GM18526 (cell line): ENCODE results near the gene HIPK1.

Source experiments
- POLR2A ChIP-seq: IDR thresholded peaks from 3 replicates; pipeline ENCODE4 v1.6.1; 2011; ENCODE audit not compliant: insufficient read length; ENCODE audit errors: extremely low read depth

Gene HIPK1

DNA sequence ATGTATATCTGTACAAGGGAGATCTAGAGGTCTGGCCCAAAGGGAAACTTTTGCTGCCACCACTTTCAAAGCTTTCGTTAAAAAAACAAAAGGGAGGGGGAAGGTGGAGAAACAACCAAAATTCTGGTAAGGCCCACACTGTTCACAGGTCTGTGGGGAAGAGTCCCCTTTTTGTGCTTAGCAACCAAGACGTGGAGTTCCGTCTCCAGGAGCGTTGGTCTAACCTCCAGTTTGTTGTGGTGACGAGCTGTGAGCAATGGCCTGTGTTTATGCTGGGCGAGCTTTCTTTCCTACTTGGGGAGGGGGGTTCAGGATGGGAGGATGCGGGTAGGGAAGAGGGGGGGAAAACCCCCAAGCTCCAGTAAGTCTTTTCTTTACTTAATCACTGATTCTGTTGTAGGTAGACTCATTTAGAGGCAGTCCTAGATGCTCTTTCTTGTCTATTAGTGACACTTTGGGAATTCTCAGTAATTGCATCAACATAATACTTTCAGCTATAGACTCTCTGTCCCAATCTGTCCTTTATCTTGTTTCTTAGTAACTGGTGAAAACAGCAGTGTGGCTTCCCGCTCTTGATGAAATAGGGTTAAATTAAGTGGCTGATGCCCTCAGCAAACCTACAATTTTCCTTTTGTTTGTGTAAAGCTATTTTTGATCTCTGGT, 1.5 kb downstream of the HIPK1 start:
- no peak for TF ChIP-seq POLR2A

DNA sequence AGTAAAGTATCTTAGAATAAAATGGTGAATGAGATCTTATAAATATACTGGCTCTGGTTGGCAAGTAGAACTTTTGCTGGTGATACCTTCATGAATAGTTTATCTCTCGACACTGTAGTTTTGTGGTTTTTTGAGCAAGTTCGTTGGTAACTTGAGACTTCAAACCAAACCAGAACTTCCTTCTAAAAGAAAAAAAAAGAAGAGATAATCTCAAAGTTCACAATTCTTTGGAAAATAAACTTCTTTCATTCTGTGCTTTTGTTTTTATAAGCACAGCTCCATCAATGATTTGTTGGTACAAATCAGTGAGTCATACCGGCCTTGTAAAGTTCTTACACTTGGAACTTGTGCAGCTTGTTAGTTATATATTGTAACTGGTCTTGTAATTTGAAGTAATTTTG, 2.3 kb downstream of the HIPK1 start:
- no peak for TF ChIP-seq POLR2A

- no peak for TF ChIP-seq POLR2A
These were observed 4.9 kb downstream of the HIPK1 start for GRCh38 chr1:113934006-113934405.

- TF ChIP-seq POLR2A = no peak
These were observed 5.5 kb downstream of the HIPK1 start for GRCh38 chr1:113934511-113935055.

GRCh38 chr1:113935176-113935575, 6.1 kb downstream of the HIPK1 start:
- no peak for TF ChIP-seq POLR2A

- TF ChIP-seq POLR2A = no peak
These were observed 6.8 kb downstream of the HIPK1 start for GRCh38 chr1:113935970-113936369.

GRCh38 chr1:113937146-113937545, 8.0 kb downstream of the HIPK1 start:
- TF ChIP-seq POLR2A = no peak

DNA sequence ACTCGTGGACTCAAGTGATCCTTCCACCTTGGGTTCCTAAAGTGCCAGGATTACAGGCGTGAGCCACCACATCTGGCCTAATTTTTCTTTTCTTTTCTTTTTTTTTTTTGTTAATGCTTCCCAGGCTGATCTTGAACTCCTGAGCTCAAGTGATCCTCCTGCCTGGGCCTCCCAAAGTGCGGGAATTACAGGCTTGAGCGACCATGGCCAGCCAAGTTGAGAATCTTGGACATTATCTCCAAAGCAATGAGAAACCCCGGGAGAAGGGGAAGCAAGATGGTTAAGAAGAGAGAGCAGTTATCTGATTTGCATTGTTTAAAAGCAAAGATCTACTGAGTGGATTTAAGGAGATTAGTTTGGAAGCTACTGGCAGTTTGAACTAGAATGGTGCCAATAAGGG, 9.1 kb downstream of the HIPK1 start:
- no peak for TF ChIP-seq POLR2A

DNA sequence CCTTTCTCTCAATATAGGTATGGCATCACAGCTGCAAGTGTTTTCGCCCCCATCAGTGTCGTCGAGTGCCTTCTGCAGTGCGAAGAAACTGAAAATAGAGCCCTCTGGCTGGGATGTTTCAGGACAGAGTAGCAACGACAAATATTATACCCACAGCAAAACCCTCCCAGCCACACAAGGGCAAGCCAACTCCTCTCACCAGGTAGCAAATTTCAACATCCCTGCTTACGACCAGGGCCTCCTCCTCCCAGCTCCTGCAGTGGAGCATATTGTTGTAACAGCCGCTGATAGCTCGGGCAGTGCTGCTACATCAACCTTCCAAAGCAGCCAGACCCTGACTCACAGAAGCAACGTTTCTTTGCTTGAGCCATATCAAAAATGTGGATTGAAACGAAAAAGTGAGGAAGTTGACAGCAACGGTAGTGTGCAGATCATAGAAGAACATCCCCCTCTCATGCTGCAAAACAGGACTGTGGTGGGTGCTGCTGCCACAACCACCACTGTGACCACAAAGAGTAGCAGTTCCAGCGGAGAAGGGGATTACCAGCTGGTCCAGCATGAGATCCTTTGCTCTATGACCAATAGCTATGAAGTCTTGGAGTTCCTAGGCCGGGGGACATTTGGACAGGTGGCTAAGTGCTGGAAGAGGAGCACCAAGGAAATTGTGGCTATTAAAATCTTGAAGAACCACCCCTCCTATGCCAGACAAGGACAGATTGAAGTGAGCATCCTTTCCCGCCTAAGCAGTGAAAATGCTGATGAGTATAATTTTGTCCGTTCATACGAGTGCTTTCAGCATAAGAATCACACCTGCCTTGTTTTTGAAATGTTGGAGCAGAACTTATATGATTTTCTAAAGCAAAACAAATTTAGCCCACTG, 11.5 kb downstream of the HIPK1 start:
- TF ChIP-seq POLR2A = no peak

DNA sequence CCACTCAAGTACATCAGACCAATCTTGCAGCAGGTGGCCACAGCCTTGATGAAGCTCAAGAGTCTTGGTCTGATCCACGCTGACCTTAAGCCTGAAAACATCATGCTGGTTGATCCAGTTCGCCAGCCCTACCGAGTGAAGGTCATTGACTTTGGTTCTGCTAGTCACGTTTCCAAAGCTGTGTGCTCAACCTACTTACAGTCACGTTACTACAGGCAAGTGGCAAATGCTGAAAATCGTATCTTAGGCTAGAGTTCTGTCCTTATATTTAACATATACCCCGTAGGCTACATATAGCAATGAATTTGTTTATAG, 12.1 kb downstream of the HIPK1 start:
- TF ChIP-seq POLR2A = no peak

- TF ChIP-seq POLR2A = no peak
These were observed 13.4 kb downstream of the HIPK1 start for GRCh38 chr1:113942527-113942926.

DNA sequence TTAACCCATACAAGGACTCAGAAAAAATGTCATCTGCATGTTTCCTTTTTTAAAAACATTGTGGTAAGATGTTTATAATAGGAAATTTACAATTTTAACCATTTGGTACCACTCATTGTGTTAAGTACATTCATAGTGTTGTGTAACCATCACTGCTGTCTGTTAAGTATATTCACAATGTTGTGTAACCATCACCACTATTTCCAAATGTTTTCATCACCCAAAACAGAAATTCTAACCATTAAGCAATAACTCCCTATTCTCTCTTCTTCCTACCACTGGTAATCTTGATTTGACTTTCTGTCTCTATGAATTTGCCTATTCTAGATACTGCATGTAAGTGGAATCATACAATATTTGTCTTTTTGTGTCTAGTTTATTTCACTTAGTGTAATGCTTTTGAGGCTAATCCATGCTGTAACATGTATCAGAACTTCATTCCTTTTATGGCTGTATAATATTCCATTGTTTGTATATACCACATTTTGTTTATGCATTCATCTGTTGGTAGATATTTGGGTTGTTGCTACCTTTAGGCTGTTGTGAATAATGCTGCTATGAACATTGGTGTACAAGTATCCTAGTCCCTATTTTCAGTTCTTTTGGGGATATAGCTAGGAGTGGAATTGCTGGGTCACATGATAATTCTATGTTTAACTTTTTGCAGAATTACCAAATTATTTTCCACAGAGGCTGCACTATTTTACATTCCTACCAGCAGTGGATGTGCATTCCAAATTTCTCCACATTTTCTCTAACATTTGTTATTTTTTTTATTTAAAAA, 14.1 kb downstream of the HIPK1 start:
- no peak for TF ChIP-seq POLR2A

- TF ChIP-seq POLR2A = no peak
These were observed 16.2 kb downstream of the HIPK1 start for GRCh38 chr1:113945329-113945728.

DNA sequence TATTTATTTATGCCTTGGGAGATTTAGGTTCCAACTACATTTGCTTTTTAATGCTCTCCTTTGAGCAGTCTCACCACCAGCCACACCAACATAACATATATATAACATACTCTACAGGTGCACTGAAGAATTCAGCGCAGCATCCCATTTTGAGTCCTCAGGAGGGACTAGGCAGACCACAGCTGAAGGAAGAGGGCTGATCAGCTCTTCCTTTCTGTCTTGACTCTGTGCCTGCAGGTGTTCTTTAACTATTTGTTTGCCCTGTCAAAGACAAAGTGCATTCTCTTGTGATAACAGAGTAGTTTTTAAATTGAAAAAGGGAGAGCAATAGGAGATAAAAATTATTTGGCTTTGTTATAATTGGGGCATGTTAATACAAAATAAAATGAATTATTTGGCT, 17.0 kb downstream of the HIPK1 start:
- no peak for TF ChIP-seq POLR2A

GRCh38 chr1:113946678-113947387, 17.7 kb downstream of the HIPK1 start:
- TF ChIP-seq POLR2A = no peak

DNA sequence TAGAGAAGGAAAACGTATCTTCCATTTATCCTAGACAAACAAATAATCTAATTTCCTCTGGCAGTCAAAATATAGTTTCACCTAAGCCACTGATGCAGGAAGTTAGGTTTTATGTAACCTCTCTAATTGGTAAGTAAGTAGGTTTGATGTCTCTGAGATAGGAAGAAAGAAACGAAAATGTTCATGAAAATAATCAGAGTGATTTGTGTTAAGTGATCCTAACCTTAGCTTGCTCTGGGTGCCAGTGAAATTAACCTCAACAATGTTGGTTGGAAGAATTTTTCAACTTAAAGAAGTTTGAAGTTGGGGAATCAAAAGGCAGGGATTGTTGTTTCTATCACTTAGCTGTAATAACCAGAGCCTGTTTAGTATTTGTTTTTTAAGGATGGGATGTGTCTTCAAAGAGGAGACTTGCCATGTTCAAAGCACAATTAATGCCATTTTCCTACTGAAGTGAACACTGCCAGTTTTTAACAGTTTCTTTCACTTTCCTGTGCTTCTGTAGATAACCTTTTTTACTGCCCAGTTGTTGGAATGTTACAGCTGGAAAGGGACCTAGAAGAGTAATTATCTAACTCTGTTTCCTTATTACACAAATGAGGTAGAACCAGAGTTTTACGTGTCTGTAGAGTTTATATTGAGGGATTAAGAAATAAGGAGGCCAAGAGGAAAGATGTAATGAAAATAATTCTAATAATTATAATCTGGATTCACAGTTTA, 18.4 kb downstream of the HIPK1 start:
- no peak for TF ChIP-seq POLR2A
